Subcutaneous adipose tissue (tissue), 4 donors: Measurements from ENCODE around the gene BICD1. TPM values are rescaled to one million over a fixed set of nuclear protein-coding genes. Genes with fewer than 3 reads are reported as not detected.

Source experiments
- total RNA-seq, 4 donors: library from RNA; depleted of rRNA; stranded (reverse); fragments of >200 nt; gene quantifications; one replicate each; pipeline ENCODE4 v1.1.0, GENCODE V29; 2016
- TF ChIP-seq, protein P1 (sequence below): fragments of 450-650 bp; IDR thresholded peaks from one replicate; pipeline ENCODE4 v1.5.1; 2016; ENCODE audit warnings: low read depth, mild to moderate bottlenecking, control low read depth, antibody characterized with exemption, moderate library complexity

BICD1 gene
- total RNA-seq, 4 donors from 2014 or later: 8.2 to 9.6 (median 9.2) TPM

GRCh38 chr12:32266756-32267155 lies 160.1 kb downstream of the BICD1 start:
- TF ChIP-seq, protein P1, sequence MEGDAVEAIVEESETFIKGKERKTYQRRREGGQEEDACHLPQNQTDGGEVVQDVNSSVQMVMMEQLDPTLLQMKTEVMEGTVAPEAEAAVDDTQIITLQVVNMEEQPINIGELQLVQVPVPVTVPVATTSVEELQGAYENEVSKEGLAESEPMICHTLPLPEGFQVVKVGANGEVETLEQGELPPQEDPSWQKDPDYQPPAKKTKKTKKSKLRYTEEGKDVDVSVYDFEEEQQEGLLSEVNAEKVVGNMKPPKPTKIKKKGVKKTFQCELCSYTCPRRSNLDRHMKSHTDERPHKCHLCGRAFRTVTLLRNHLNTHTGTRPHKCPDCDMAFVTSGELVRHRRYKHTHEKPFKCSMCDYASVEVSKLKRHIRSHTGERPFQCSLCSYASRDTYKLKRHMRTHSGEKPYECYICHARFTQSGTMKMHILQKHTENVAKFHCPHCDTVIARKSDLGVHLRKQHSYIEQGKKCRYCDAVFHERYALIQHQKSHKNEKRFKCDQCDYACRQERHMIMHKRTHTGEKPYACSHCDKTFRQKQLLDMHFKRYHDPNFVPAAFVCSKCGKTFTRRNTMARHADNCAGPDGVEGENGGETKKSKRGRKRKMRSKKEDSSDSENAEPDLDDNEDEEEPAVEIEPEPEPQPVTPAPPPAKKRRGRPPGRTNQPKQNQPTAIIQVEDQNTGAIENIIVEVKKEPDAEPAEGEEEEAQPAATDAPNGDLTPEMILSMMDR: no peak

GRCh38 chr12:32270818-32271710 lies 164.4 kb downstream of the BICD1 start:
- TF ChIP-seq, protein P1: no peak

DNA sequence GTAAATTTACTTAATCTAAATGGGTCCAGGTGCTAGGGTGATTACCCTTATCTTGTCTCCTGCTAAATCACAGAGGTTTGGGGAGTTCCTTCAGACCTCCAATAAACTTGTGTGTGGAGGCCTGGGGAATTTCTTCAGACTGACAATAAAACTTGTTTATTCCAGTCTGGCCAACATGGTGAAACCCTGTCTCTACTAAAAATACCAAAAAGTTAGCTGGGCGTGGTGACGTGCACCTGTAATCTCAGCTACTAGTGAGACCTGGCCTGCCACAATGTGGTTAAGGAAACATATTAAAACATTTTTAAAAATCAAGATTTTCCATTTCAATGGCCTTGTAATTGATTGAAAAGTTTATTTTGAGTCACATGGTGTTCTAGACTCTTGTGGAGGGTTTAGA lies 165.8 kb downstream of the BICD1 start:
- TF ChIP-seq, protein P1: no peak

- TF ChIP-seq, protein P1: no peak
Observed at GRCh38 chr12:32273063-32273522, 166.4 kb downstream of the BICD1 start.

GRCh38 chr12:32273712-32274111 lies 167.1 kb downstream of the BICD1 start:
- TF ChIP-seq, protein P1: no peak

DNA sequence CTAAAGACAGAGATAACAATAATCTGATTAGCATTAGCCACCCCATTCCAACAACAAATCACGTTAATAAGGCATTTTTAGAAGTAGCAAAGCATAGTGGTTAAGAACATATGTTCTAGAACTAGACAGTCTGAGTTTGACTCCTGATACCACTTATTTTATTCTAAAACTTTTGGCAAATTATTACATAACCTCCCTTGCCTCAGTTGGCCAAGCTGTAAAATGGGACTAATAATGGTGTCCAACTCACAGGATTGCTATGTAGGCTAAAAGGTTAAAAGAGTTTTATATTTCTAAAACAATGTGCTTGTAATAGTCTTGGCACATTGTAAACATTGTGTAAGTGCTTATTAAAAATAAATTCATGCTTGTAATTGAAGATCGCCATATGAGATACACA lies 168.0 kb downstream of the BICD1 start:
- TF ChIP-seq, protein P1: no peak

- TF ChIP-seq, protein P1: no peak
Observed at GRCh38 chr12:32277774-32278173, 171.1 kb downstream of the BICD1 start.
